ENCODE measurements around the gene ZNF618. TPM values are rescaled to one million over a fixed set of nuclear protein-coding genes. Genes with fewer than 3 reads are reported as not detected.

ZNF618 gene
- total RNA-seq, 1 experiment from 2014 or later: 1.2 TPM

DNA sequence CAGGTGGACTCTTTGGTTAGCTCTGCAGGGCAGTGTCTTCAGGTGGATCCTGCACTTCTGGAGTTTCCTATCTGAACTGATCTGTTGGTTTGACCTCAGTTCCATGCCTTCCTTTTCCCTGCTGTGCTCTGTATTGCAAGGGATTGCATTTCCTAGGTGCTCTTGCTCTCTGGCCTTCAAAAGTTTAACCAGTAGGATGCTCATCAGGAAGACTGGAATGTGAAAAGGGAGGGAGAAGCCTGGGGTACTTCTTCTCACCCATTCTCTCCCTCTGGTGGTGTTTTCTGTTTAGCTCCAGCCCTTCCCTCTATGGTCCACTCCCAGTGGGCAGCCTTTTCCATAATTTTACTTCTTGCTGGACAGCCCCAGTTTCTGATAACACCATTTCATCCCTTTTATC is 78.5 kb downstream of the ZNF618 start:
- Mint-ChIP-seq H3K4me1 (ENCODE audit: low read depth, unreplicated experiment) (no peaks in the 10 kb centered on the region), H3K27ac (ENCODE audit: unreplicated experiment) (no peak overlapping the region), H3K36me3 (ENCODE audit: insufficient read depth, unreplicated experiment) (no peaks in the 10 kb centered on the region), H3K9me3 (ENCODE audit: unreplicated experiment) (no peaks in the 10 kb centered on the region), H3K27me3 (ENCODE audit: insufficient read depth, unreplicated experiment) (no peaks in the 10 kb centered on the region), H3K4me3 (ENCODE audit: unreplicated experiment) (no peak overlapping the region)
- no peak for DNase-seq
- intact Hi-C loops (cut with micrococcal nuclease; ENCODE audit: unreplicated experiment): no loop called here
- Histone ChIP-seq H3K4me1 (peaks cover 9% of the 10 kb centered on the region; the same call in 1 of the 2 replicates), H3K9me3 (no peaks in the 10 kb centered on the region), H3K36me3 (ENCODE audit: control insufficient read depth, insufficient read depth, low read length) (no peaks in the 10 kb centered on the region), H3K4me3 (ENCODE audit: low read depth, low read length) (no peak overlapping the region), H3K27me3 (replicated peaks; ENCODE audit: control insufficient read depth, insufficient read depth, low read length) (no peaks in the 10 kb centered on the region)
- TF ChIP-seq, protein P1, sequence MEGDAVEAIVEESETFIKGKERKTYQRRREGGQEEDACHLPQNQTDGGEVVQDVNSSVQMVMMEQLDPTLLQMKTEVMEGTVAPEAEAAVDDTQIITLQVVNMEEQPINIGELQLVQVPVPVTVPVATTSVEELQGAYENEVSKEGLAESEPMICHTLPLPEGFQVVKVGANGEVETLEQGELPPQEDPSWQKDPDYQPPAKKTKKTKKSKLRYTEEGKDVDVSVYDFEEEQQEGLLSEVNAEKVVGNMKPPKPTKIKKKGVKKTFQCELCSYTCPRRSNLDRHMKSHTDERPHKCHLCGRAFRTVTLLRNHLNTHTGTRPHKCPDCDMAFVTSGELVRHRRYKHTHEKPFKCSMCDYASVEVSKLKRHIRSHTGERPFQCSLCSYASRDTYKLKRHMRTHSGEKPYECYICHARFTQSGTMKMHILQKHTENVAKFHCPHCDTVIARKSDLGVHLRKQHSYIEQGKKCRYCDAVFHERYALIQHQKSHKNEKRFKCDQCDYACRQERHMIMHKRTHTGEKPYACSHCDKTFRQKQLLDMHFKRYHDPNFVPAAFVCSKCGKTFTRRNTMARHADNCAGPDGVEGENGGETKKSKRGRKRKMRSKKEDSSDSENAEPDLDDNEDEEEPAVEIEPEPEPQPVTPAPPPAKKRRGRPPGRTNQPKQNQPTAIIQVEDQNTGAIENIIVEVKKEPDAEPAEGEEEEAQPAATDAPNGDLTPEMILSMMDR (IDR thresholded peaks at IDR 0.05; ENCODE audit: insufficient read depth in 1 of 2, low read depth in 1 of 2, low read length in 1 of 2, severe bottlenecking in 1 of 2, unreplicated experiment in 1 of 2): no peak
- ChIA-PET CTCF (no interaction called here), POLR2A (no interaction called here)
- no TSS peak for BruUV-seq (replicated peaks)

DNA sequence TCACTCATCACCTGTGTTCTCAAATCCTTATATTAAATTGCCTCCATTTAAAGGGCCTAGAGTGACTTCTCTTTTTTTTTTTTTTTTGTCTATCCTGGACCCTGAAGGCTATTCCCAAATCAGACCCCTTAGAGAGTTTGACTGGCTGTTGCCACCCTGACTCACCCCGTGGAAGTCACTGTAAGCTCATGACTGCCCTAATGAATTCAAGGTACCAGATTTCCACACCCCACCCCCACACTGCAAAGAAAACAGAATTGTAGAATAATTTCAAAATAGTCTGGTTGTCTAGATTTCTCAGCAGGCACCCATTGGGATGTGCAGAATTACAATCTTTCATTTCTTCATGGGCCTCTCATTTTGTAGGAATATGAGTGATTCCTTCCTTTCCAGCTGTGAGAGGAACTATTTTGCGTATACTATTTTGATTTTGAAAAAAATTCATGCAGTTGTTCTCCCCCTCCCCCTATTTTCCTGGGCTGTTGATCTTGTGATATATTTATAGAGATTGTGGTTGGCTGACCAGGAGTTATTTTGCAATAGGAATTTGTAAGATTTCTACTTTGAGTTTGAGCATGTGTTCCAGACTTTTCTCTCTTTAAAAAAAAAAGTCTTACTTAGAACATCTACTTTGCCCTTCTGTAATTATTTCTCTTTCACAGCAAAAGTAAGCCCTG is 79.1 kb downstream of the ZNF618 start:
- H3K4me1 ChIP-seq: peaks cover 9% of the 10 kb centered on the region; the same call in 1 of the 2 replicates
- no peak for DNase-seq
- ChIA-PET POLR2A (no interaction called here), CTCF (no interaction called here)
- intact Hi-C loops (cut with micrococcal nuclease; ENCODE audit: unreplicated experiment): no loop called here
- H3K9me3 Mint-ChIP-seq (ENCODE audit: unreplicated experiment): no peaks in the 10 kb centered on the region
- H3K4me3 ChIP-seq (ENCODE audit: low read depth, low read length): no peak overlapping the region
- H3K36me3 Mint-ChIP-seq (ENCODE audit: insufficient read depth, unreplicated experiment): no peaks in the 10 kb centered on the region
- TF ChIP-seq, protein P1 (IDR thresholded peaks at IDR 0.05; ENCODE audit: insufficient read depth in 1 of 2, low read depth in 1 of 2, low read length in 1 of 2, severe bottlenecking in 1 of 2, unreplicated experiment in 1 of 2): no peak
- no peaks in the 10 kb centered on the region for H3K36me3 ChIP-seq (ENCODE audit: control insufficient read depth, insufficient read depth, low read length)
- H3K27me3 Mint-ChIP-seq (ENCODE audit: insufficient read depth, unreplicated experiment): no peaks in the 10 kb centered on the region
- H3K4me1 Mint-ChIP-seq (ENCODE audit: low read depth, unreplicated experiment): no peaks in the 10 kb centered on the region
- no peak overlapping the region for H3K4me3 Mint-ChIP-seq (ENCODE audit: unreplicated experiment)
- H3K27ac Mint-ChIP-seq (ENCODE audit: unreplicated experiment): no peak overlapping the region
- no TSS peak for BruUV-seq (replicated peaks)
- H3K9me3 ChIP-seq: no peaks in the 10 kb centered on the region
- no peaks in the 10 kb centered on the region for H3K27me3 ChIP-seq (replicated peaks; ENCODE audit: control insufficient read depth, insufficient read depth, low read length)

DNA sequence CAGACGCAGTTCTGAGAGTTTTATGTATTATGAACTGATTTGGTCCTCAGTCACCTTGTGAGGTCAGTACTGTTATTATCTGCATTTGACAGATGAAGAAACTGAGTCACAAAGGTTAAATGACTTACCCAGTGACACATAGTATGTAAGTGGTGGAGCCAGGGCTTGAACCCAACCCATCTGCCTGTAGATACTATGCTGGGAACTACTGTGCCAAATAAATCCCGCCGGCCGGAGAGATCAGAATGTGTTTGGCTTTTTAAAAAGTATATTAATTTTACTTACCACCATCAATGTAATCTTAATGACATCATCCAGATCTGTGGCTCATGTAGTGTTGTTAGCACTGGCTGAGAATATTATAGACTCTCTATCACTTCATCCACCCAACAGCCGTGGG is 80.8 kb downstream of the ZNF618 start:
- POLR2A ChIA-PET: no interaction called here

More for the DNA sequence above, 80.8 kb downstream of the ZNF618 start:
- TF ChIP-seq, protein P1 (IDR thresholded peaks at IDR 0.05; ENCODE audit: insufficient read depth in 1 of 2, low read depth in 1 of 2, low read length in 1 of 2, severe bottlenecking in 1 of 2, unreplicated experiment in 1 of 2): no peak
- H3K36me3 ChIP-seq (ENCODE audit: control insufficient read depth, insufficient read depth, low read length): no peaks in the 10 kb centered on the region
- DNase-seq: no peak
- no peaks in the 10 kb centered on the region for H3K36me3 Mint-ChIP-seq (ENCODE audit: insufficient read depth, unreplicated experiment)
- no peak overlapping the region for H3K27ac Mint-ChIP-seq (ENCODE audit: unreplicated experiment)
- no peaks in the 10 kb centered on the region for H3K9me3 ChIP-seq
- no TSS peak for BruUV-seq (replicated peaks)
- H3K27me3 Mint-ChIP-seq (ENCODE audit: insufficient read depth, unreplicated experiment): no peaks in the 10 kb centered on the region
- no peaks in the 10 kb centered on the region for H3K4me1 Mint-ChIP-seq (ENCODE audit: low read depth, unreplicated experiment)
- CTCF ChIA-PET: no interaction called here
- H3K9me3 Mint-ChIP-seq (ENCODE audit: unreplicated experiment): no peaks in the 10 kb centered on the region
- peaks cover 9% of the 10 kb centered on the region; the same call in 1 of the 2 replicates for H3K4me1 ChIP-seq
- H3K4me3 Mint-ChIP-seq (ENCODE audit: unreplicated experiment): no peak overlapping the region
- no peak overlapping the region for H3K4me3 ChIP-seq (ENCODE audit: low read depth, low read length)
- no peaks in the 10 kb centered on the region for H3K27me3 ChIP-seq (replicated peaks; ENCODE audit: control insufficient read depth, insufficient read depth, low read length)
- intact Hi-C loops (cut with micrococcal nuclease; ENCODE audit: unreplicated experiment): no loop called here
